Measurements from ENCODE around the gene EID2. TPM values are rescaled to one million over a fixed set of nuclear protein-coding genes. Genes with fewer than 3 reads are reported as not detected.

EID2 gene
- 10 to 100 TPM in 5 of 6 donors, 1 to 10 TPM in 1; 9.4 to 24.2 (median 16.2) TPM for total RNA-seq

GRCh38 chr19:39539518-39540332 lies at the start of gene EID2:
TSS of gene EID2 (minus strand) at chr19:39540161. CDS start at chr19:39540079, 82 bp downstream.
- Histone ChIP-seq H3K27ac (peak within 1 kb of the TSS; percentile 94 to 98 (median 96)), H3K36me3 (no peaks in the 10 kb centered on the region), H3K27me3 (no peaks in the 10 kb centered on the region), H3K4me1 (peaks cover 12 to 24% (median 19%) of the 10 kb centered on the region in 4 donors), H3K9me3 (no peaks in the 10 kb centered on the region), H3K4me3 (peak within 1 kb of the TSS; percentile 73 to 95 (median 85))
- ATAC-seq (ENCODE audit: low FRiP score in 2 of 2) (peak; percentile 96 to 99), DNase-seq (peak; percentile 98)
- peak; percentile 82 to 96 (median 86) for TF ChIP-seq CTCF (IDR thresholded peaks at IDR 0.05)
- peak in 1 of 4 donors; percentile 37 for TF ChIP-seq EP300 (IDR thresholded peaks at IDR 0.05)
- peak; percentile 80 to 97 for TF ChIP-seq POLR2AphosphoS5 (IDR thresholded peaks at IDR 0.05)
- peak in 3 of 4 donors; percentile 74 to 88 (median 78) for TF ChIP-seq POLR2A (IDR thresholded peaks at IDR 0.05)
- 0% methylated on average over 36 to 71 of the region's 84 CpGs for WGBS, 2 donors

GRCh38 chr19:39588066-39588465 lies 48.1 kb upstream of the EID2 start:
- WGBS, 2 donors, result 30 to 35% methylated on average over 2 of the region's 2 CpGs
- Histone ChIP-seq H3K9me3 (no peaks in the 10 kb centered on the region), H3K4me1 (no peaks in the 10 kb centered on the region), H3K36me3 (no peaks in the 10 kb centered on the region), H3K27me3 (no peaks in the 10 kb centered on the region), H3K27ac (no peak overlapping the region), H3K4me3 (no peak overlapping the region)
- ATAC-seq (ENCODE audit: low FRiP score in 2 of 2) (no peak), DNase-seq (no peak)
- TF ChIP-seq CTCF (IDR thresholded peaks at IDR 0.05), result no peak
- no peak for TF ChIP-seq POLR2A (IDR thresholded peaks at IDR 0.05)
- no peak for TF ChIP-seq EP300 (IDR thresholded peaks at IDR 0.05)
- TF ChIP-seq POLR2AphosphoS5 (IDR thresholded peaks at IDR 0.05), result no peak

GRCh38 chr19:39587496-39587895 lies 47.5 kb upstream of the EID2 start:
- Histone ChIP-seq H3K9me3 (no peaks in the 10 kb centered on the region), H3K4me1 (no peaks in the 10 kb centered on the region), H3K27ac (no peak overlapping the region), H3K27me3 (no peaks in the 10 kb centered on the region), H3K4me3 (no peak overlapping the region), H3K36me3 (no peaks in the 10 kb centered on the region)
- ATAC-seq (ENCODE audit: low FRiP score in 2 of 2) (no peak), DNase-seq (no peak)
- no peak for TF ChIP-seq EP300 (IDR thresholded peaks at IDR 0.05)
- TF ChIP-seq POLR2AphosphoS5 (IDR thresholded peaks at IDR 0.05), result no peak
- no peak for TF ChIP-seq CTCF (IDR thresholded peaks at IDR 0.05)
- TF ChIP-seq POLR2A (IDR thresholded peaks at IDR 0.05), result no peak
- WGBS, 2 donors, result 48 to 52% methylated on average over 4 of the region's 4 CpGs

- 67 to 71% methylated on average over 8 of the region's 8 CpGs for WGBS, 2 donors
These were observed 43.1 kb upstream of the EID2 start for GRCh38 chr19:39582891-39583625.

More at GRCh38 chr19:39582891-39583625, 43.1 kb upstream of the EID2 start:
- no peak for DNase-seq
- Histone ChIP-seq H3K27me3 (no peaks in the 10 kb centered on the region), H3K4me3 (no peak overlapping the region), H3K27ac (no peak overlapping the region), H3K9me3 (peaks cover 0 to 5% (median 0%) of the 10 kb centered on the region in 4 donors), H3K4me1 (no peaks in the 10 kb centered on the region), H3K36me3 (no peaks in the 10 kb centered on the region)
- no peak for ATAC-seq (ENCODE audit: low FRiP score in 2 of 2)
- no peak for TF ChIP-seq POLR2A (IDR thresholded peaks at IDR 0.05)
- no peak for TF ChIP-seq CTCF (IDR thresholded peaks at IDR 0.05)
- TF ChIP-seq EP300 (IDR thresholded peaks at IDR 0.05), result no peak
- TF ChIP-seq POLR2AphosphoS5 (IDR thresholded peaks at IDR 0.05), result no peak

All from upper lobe of left lung (tissue), 6 donors.